Stimulated activated CD4-positive, alpha-beta T cell treated with anti-CD3 and anti-CD28 coated beads, Interleukin-4, amount 100 ng/mL, for 24 hours (primary cell): ENCODE results near the gene MMD.
"Not testable (repeated sequence)": the region's sequence is repeated elsewhere in the genome, so short reads cannot be mapped to it uniquely, and the experiment has no call there.

ENCODE experiments used
- DNase-seq: peaks from one replicate; pipeline ENCODE4 v3.0.0-alpha.2; 2020

The MMD gene

DNA sequence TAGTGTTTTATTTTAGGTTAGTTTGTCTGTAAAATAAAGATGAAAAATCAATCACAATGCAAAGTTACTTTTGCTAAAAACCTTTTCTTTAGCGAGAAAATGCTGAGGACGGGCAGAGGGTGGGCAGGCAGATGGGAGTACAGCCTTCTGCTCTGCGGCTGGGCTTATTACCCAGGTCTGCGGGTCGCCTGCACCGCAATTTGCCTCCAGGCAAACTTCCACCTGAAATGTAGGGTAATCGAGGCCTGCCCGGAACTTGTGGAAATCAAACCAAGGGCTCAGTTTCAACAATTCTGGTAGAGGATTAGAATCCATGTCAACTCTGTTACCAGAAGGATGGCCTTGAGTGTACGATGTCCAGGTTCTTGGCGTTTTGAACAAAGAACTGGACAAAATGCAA, 22.3 kb upstream of the MMD start:
- DNase-seq: no peak

DNA sequence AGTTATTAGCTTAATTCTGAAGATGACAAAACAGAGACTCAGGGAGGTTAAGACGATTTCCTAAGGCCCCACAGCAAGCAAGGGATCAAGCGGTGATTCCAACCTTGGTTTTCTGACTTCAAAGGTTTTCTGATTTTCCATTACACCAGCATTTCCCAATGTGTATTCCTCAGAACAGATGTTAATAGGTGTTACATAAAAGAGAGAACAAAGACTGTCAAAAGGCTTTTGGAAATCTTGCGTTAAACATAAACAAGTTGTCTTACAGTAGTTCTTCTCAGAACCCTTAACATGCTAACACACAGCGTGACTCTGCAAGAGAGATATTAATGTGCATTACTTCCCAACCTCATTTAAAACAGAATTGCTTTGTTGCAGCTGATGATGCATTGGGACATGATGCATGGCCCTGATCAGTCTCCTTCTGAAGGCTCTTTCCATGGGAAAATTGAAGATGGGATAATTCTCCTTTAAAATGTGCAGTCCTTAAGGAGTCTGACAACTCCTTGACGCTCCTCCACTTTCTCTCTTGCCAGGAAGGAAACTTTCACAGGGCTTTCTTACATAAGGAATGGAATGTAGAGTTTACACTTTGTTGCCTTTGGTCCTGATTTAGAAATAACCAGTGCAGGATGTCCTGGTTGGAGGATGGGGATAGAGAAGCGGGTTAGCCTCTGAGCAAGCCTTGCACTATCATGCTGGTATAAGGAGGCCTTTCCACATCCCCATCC, 21.5 kb upstream of the MMD start:
- no peak for DNase-seq

DNA sequence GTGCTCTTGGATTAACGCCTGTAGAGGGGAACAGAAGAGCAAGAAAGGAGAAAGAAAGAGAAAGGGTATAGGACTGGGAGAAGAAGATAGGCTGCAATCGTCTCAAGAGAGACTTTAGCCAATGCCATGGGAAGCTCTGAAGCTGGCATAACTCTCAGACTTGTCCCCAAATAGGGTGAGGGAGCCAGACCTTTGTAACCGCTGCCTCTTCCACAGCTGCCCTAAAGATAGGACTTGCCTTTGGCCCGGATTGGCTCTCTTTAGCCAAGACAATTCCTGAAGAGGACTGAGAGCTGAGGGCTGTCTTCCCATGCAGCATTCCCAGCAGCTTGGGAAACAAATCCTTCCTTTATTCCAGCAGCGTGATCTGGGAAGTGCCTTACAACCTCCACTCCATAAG, 20.8 kb upstream of the MMD start:
- no peak for DNase-seq

DNA sequence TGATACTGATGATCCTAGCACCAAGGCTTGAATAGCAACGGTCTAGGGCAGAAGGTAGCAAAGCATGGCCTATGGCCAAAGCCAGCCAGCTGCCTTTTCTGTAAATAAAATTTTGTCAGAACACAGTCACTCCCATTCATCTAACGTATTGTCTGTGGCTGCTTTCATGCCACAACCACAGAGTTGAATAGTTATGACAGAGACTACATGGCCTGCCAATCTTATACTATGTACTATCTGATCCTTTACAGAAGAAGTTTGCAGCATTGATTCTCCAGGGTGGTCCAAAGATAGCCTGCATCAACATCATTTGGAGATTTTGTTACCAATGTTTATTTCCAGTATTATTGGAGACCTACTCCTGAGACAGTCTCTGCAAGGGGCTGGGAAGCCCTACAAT, 19.9 kb upstream of the MMD start:
- DNase-seq: no peak

DNA sequence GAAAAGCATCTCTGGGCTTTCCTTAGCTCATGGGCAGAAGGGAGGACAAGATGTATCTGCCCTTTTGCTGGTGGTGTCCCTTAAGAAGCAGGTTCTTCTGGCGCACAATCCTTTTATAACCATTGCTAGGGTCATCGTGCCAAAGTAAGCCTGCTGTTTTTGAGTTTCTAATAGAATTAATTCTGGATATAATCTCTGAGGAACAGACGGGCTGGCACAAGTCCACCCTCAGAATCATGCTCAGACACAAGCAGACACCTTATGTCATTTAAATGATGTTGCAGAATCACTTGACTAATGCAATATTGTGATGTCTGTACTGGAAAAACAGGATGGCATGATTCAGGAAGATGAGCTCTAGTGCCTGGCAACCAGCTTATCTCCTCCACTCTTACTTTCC, 18.8 kb upstream of the MMD start:
- DNase-seq: no peak

DNA sequence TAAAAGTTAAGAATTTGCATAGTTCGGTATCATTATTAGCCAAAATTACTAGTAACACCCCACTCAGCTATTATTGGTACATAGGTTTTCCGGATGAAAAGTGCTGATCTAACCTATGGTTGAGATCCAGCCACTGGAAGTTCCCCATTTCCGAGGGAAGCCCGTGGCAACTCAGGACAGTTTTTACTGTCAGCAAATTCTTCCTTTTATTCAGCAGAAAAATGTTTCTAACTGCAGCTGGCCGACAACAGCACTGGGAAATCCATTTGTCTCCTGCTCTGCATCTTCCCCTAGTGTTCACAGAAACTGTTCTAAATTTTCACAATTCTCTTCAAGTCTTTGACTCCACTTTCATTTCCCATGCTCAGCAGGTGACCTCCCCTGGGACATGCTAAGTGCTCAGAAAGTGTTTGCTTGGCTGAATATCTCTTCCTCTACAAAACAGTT, 15.5 kb upstream of the MMD start:
- DNase-seq: no peak

DNA sequence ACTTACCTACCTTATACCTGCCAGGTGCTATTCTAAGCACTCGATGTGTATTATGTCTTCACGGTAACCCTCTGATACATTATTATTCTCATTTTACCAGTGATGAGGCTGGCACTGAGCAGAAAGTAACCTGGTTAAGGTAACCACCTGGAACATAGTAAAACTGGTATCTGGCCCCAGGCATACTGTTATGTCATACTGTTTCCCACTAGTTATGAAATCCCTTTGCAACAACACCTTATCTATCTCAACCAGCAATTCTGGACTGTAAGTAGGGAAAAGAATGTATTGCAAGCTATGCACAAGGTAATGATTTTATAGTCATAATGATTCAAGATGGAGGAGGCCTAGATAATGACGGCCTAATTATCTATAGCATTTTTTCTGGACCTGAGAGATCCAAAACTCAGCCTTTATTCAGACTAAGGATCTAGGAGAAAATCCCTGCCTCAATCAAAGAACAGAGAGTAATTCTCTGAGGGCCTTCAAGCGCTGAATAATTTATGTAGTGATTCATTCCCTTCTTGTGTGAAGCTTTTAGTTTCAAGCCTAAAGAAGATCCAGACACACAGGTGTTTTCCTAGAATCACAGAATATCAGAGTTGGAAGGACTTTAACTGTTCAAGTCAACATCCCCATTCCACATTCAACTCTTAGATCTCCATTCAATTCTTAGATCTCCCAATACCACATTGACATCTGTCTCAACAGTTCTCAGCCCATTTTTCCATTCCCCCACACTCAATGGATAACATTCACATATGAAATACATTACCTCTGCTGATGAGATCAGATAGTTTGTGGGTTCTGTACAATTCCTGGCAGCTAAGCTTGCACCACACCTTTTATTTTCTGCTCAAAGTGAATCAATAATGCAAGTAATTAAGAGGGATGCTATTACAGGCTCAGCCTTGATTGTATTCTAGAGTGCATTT, 14.9 kb upstream of the MMD start:
- DNase-seq: no peak

DNA sequence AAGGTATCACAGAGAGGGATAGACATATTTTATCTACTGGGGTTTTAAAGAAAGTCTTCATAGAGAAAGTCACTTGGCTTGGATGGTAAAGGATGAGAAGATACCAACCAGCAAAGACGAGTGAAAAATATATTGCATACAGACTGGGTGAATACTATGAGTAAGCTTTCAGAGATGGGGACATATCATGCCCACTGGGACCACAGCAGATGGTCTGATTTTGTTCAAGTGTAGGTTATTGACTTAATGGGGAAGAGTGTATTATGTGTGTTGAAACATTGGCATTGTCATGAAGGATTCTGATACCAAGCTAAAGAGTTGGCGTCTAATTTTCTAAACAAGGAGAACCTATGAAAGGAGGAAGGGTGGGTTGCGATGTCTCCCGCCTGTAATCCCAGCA, 13.8 kb upstream of the MMD start:
- no peak for DNase-seq

DNA sequence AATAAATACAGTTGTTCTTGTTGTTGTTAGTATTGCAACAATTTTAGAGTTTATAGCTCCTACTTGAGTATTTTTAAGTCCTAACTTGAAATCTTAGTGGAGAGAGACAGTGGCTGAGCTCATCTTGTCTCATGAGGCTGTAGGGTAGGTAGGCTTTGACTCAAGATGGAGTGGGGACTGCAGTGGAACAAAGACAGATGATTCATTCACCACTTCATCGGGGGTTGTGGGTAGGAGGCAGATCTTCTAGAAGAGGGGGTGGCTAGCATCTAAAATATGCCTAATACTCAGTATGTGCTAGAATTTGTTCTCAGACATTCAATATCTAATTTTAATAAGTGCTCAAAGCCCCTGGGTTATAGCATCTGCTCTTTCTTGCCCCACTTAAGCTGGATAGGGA, 13.1 kb upstream of the MMD start:
- DNase-seq: peak; percentile 24

DNA sequence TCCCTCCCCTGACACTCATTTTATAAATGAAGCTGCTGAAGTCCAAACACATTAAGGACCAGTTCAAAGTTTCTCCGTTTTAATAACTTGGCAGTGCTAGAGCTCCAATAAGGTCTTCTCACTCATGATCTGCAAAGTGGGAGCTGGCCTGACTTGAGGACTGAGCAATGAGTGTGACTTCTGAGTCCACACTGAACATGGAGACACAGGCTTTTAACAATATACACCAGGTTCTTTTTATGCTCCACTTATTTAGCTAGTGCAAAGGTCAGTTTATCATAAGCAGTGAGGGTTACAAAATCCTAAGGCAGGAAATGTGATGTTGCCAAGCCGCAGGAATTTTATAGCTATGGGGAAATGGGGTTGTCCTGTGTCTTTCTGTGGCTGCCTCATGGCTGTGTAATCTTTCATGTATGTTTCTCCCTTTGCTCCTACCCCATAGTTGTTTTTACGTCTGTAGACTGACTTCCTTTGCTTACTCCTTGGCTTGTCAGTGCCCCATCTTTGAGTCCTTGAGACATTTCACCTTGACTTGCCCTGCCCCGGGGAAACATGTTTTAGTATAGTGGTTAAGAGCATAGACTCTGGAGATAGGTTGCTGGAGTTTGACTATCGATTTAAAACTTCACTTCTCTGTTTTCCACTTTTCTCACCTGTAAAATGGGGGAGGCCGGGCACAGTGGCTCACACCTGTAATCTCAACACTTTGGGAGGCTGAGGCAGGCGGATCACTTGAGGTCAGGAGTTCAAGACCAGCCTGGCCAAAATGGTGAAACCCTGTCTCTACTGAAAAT, 12.2 kb upstream of the MMD start:
- no peak for DNase-seq

DNA sequence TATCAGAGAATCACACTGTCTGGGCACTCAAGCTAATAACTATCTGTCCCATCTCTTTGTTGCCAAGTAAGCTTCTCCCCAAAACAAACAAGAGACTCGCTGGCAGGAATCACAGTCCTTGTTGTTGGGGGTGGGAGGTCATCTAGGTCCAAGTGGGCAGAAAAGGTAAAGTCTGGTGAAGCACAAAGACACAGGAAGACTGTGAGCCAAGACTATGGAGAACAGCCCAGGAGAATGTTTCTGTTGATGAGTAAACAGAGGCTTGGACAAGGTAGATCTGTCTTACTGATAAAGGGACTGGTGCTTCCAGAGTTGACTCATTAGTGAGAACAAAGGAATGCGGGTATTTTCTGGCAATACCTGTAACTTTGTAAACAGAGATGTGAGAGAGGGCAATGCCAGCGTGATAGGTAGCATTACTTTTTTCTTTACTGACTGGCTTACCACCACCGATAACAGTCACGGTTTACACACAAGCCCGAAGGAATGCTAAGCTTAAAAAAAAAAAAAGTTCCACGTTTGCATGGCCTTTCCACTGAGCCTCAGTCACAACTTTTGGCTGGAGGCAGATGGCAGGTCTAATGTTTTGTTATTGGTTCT, 11.5 kb upstream of the MMD start:
- DNase-seq: no peak

DNA sequence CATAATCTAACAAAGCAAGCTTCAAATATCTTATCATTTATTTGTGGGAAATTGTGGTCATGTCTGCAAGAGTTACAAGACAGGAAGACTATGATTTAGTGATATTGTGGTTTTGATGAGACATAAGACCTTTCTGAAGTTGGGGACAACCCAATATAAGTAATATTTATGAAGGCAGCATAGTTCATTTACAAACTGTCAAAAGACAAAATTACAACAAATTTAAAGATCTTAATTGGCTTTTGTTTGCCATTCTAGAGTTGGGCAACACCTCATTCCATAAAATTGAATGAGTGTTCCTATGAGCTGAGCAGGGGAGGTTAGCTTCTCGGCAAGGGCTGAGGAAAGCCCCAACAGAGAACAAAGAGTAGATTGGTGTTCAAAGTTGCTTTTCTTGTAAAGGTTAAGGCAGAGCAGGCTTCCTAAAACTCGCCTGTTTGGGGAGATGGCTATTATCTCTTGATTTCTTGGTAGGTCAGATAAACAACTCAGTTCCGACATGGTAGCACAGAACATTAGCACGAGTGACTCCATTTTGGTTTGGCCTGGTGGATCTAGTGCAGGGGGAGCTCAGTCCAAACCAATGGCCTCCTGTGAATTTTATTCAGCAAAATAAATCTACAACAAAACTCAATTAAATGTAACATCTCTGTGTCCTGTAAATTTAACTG, 10.9 kb upstream of the MMD start:
- DNase-seq: no peak

DNA sequence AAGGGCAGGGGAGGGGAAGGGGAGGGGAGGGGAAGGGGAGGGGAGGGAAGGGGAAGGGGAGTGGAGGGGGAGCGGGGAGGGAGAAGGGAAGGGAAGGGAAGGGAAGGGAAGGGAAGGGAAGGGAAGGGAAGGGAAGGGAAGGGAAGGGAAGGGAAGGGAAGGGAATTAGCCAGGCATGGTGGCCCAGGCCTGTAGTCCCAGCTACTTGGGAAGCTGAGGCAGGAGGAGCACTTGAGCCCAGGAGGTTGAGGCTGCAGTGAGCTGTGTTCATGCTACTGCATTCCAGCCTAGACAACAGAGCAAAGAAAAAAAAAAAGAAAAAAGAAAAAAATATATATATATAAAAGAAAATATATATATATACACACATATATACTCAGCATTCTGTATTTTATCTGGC, 10.3 kb upstream of the MMD start:
- not testable (repeated sequence) for DNase-seq

DNA sequence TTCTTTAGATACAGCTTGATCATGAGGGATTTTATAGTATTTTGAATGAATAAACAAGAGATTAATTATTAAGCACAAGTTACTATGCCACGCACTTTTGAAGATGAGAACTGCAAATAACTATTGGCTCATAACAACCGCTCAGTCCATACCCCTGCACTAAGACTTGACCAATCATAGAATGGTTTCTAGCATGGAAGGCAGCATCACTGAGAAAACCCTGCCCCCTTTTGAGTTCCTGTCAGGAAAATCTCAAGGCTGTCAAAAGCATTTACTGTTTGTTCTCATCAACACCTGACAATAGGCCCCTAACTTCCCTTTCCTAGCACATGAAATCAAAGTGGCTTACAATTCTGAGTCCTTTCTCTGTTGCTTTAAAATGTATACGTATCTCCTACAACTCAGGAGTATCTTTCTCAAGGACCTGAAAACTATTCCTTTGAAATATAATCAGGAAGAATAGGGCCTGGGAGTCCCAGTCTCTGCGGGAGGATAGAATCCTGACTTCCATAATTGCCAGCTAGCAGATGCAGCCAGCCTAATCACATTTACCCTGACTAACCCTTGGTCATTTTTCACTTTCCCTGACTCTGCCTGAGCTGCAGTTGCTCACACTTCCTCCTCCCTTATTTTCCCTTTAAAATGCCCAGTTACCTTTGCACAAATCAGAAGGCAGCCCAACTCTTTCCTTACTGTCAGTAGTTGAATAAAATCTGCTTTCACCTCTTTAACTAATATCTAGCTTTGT, 9.1 kb upstream of the MMD start:
- DNase-seq: no peak

DNA sequence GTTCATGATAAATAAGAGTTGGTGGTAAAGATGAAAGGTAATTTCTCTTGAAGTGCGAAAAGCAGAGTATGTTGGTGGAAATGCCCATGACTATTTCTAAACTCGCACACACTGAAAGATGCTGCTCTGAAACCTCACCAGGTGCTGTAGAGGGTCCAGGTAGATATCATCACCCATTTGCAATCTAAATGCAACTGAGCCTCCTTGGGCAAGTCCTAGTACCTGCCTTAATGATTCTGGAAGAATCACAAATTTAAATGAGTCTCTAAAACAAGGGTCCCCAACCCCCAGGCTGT, 5.9 kb upstream of the MMD start:
- no peak for DNase-seq

DNA sequence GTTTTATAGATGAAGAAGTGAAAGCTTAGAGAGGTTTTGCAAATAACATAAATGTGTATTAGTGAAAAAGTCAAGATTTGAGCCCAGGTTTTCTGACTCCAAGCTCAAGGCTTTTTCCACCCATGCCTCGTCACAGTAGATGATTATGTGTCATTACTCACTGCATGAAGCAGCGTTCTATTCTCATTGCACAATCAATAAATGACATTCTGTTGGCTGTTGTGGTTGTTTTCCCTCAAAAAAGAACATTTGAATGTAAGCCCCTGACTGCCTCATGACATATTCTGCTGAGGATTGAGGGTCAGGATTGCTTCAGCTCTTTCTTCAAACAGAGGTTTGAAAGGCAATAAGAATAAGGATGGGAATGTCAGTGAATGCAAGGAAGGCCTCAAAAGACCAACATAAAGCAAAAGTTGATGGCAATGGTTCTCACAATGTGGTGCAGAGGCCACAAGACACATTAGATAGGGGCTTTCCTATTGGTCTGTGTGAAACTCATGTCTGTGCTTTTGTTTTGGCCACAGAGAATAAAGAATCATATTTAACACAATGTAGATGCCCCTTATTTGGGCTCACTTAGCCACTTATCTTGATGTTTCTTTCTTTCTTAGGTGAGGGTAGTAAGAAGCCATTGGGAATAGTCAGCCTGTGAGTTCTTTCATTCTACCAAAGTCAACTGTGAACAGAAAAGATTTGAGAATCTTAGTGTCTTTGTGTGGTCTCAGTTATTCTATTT, 5.4 kb upstream of the MMD start:
- DNase-seq: no peak

DNA sequence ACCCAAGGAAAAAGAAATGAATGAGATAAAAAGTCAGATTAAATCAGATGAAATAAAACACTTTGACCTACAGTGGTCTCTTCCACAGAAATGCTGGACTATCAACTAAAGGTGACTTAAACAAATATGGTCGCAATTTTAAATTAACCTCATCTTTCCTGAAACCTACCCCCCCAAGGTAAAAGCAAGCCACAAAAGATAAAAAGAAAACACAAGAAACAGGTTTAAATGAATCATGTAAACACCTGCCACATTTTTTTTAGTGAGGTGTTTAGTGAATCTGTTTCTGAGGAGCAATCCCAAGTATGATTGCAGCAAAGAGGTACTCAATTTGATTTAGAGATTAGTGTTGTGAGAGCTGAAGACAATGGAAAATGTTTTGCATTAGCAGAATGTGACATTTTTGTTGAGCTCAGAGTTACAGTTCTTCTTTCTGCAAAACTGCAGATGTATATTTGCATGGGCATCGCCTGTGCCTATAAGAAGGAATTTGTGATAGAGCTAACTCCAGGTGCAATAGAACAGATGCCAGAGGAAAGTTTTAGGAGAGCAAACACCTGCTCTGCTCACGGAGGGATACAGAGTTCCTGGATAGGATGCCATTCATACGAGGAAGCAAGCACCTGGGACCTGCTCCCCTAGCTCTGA, 3.4 kb upstream of the MMD start:
- DNase-seq: no peak

DNA sequence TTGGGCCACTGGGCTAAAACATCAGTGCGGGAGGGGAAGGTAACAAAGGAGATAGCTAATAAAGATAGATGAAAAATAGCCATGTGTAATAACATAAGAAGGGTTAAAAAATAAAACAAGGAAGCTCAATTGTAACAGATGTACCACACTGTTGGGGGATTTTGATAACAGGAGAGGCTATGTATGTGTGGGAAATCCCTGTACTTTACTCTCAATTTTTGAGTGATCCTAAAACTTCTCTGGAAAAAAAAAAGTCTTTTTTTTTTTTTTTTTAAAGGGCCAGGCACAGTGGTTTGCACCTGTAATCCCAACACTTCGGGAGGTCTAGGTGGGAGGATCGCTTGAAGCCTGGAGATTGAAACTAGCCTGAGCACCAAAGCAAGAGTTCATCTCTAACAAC, 1.9 kb upstream of the MMD start:
- DNase-seq: no peak

DNA sequence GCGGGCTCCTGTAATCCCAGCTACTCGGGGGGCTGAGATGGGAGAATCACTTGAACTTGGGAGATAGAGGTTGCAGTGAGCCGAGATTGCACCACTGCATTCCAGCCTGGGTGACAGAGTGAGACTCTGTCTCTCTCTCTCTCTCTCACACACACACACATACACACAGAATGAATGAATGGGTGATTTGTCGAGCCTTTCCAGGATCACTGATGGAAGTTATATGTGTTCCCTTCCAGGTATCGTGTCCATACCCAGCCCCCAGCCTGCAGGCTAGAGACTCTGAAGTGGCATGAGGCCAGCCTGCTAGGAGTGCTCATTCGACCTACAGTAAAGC, 1.2 kb upstream of the MMD start:
- DNase-seq: not testable (repeated sequence)

DNA sequence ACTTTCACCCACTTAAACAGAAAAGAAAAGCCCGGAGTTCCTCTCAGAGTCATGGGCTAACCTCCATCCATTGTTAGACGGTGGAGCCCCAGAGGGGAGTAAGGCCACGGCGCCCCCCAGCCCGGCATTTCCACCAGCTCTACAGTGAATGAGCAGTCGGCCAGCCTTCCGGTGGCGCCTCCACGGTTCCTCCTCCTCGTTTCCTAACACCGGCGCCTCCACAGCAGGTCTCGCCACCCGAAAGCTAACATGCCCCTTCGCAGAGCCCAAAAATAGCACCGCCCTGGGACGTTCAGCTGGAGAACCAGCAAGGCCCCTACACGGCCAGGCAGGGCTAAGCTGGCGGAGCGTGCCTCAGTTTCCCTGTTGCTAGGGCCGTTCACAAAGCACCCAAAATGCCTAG, 858 bp downstream of the MMD start:
- peak; percentile 35 for DNase-seq
